Measurements from ENCODE around the gene CWC25. TPM values are rescaled to one million over a fixed set of nuclear protein-coding genes. Genes with fewer than 3 reads are reported as not detected.

The CWC25 gene
- total and polyA plus RNA-seq, 2 of the 13 experiments (the other 11 are each of a cell fraction or from before 2014, with no cell fraction given) = 15.6 to 22.7 TPM

DNA sequence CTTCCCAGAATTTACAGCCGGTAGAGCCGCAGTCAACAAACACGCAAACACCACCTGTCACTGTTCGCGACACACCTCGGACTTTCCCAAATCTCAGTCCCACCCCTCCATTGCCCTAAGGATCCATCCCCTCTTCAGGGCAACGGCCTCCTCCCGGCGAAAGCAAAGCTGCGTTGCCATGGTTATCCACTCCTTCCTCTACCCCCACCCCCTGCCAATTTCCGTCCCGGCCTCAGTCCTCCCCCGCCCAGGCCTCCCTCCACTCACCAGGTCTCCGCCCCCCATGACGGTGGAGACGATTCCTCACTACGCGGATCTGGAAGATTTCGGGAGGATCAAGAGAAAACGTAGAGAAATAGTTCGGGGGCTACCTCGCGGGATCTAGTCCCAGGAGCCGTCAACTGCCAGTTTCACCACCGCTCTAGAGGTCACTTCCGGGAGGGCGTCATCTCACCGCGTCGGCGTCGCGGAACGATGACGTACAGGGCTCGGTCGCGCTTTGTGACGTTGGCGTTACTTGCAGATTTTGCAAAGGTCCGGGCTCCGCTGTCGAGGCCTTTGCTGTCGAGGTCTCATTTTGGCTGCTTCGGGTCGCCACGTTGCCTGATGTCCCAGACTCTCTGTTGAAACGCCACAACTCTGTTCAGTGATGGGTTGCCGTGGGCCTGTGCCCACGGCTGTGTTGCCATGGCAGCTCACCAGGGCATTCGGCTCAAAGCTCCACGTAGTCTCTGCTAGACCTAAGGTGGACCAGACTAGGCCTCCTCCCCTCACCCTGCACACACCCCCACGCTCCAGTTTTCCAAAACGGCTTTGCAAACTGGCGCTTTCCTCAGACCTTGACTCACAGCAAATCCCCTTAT, at the start of gene CWC25 (continued):
- TF ChIP-seq ZBTB21 (CRISPR knock-in tag; IDR thresholded peaks at IDR 0.05) = peak; percentile 99
- TF ChIP-seq GABPA (IDR thresholded peaks at IDR 0.05; ENCODE audit: low read depth, low read length) = peak; percentile 87
- TF ChIP-seq GABPA (CRISPR knock-in tag; IDR thresholded peaks at IDR 0.05; ENCODE audit: low read depth) = peak; percentile 98
- TF ChIP-seq YEATS4 (CRISPR knock-in tag; IDR thresholded peaks at IDR 0.05; ENCODE audit: borderline replicate concordance) = peak; percentile 98
- TF ChIP-seq ZNF569 (CRISPR knock-in tag; IDR thresholded peaks at IDR 0.05; ENCODE audit: borderline replicate concordance) = peak; percentile 95; the same call in 1 of the 2 replicates
- no peak; the same call in 1 of the 2 replicates for TF ChIP-seq ZNF234 (CRISPR knock-in tag; conservative IDR thresholded peaks at IDR 0.05)
- TF ChIP-seq, protein P1, sequence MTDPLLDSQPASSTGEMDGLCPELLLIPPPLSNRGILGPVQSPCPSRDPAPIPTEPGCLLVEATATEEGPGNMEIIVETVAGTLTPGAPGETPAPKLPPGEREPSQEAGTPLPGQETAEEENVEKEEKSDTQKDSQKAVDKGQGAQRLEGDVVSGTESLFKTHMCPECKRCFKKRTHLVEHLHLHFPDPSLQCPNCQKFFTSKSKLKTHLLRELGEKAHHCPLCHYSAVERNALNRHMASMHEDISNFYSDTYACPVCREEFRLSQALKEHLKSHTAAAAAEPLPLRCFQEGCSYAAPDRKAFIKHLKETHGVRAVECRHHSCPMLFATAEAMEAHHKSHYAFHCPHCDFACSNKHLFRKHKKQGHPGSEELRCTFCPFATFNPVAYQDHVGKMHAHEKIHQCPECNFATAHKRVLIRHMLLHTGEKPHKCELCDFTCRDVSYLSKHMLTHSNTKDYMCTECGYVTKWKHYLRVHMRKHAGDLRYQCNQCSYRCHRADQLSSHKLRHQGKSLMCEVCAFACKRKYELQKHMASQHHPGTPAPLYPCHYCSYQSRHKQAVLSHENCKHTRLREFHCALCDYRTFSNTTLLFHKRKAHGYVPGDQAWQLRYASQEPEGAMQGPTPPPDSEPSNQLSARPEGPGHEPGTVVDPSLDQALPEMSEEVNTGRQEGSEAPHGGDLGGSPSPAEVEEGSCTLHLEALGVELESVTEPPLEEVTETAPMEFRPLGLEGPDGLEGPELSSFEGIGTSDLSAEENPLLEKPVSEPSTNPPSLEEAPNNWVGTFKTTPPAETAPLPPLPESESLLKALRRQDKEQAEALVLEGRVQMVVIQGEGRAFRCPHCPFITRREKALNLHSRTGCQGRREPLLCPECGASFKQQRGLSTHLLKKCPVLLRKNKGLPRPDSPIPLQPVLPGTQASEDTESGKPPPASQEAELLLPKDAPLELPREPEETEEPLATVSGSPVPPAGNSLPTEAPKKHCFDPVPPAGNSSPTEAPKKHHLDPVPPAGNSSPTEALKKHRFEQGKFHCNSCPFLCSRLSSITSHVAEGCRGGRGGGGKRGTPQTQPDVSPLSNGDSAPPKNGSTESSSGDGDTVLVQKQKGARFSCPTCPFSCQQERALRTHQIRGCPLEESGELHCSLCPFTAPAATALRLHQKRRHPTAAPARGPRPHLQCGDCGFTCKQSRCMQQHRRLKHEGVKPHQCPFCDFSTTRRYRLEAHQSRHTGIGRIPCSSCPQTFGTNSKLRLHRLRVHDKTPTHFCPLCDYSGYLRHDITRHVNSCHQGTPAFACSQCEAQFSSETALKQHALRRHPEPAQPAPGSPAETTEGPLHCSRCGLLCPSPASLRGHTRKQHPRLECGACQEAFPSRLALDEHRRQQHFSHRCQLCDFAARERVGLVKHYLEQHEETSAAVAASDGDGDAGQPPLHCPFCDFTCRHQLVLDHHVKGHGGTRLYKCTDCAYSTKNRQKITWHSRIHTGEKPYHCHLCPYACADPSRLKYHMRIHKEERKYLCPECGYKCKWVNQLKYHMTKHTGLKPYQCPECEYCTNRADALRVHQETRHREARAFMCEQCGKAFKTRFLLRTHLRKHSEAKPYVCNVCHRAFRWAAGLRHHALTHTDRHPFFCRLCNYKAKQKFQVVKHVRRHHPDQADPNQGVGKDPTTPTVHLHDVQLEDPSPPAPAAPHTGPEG (CRISPR knock-in tag; IDR thresholded peaks at IDR 0.05) = no peak; the same call in 1 of the 2 replicates
- no peak for TF ChIP-seq ZEB1 (IDR thresholded peaks at IDR 0.05; ENCODE audit: insufficient replicate concordance, low read depth)
- TF ChIP-seq, protein P2, sequence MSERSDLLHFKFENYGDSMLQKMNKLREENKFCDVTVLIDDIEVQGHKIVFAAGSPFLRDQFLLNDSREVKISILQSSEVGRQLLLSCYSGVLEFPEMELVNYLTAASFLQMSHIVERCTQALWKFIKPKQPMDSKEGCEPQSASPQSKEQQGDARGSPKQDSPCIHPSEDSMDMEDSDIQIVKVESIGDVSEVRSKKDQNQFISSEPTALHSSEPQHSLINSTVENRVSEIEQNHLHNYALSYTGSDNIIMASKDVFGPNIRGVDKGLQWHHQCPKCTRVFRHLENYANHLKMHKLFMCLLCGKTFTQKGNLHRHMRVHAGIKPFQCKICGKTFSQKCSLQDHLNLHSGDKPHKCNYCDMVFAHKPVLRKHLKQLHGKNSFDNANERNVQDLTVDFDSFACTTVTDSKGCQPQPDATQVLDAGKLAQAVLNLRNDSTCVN (CRISPR knock-in tag; IDR thresholded peaks at IDR 0.05; ENCODE audit: borderline replicate concordance) = peak; percentile 76
- no peak for TF ChIP-seq SUZ12 (IDR thresholded peaks at IDR 0.05; ENCODE audit: low read depth, low read length)
- TF ChIP-seq, protein P3, sequence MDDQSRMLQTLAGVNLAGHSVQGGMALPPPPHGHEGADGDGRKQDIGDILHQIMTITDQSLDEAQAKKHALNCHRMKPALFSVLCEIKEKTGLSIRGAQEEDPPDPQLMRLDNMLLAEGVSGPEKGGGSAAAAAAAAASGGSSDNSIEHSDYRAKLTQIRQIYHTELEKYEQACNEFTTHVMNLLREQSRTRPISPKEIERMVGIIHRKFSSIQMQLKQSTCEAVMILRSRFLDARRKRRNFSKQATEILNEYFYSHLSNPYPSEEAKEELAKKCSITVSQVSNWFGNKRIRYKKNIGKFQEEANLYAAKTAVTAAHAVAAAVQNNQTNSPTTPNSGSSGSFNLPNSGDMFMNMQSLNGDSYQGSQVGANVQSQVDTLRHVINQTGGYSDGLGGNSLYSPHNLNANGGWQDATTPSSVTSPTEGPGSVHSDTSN (CRISPR knock-in tag; IDR thresholded peaks at IDR 0.05; ENCODE audit: borderline replicate concordance) = no peak
- TF ChIP-seq FOSL1 (CRISPR knock-in tag; IDR thresholded peaks at IDR 0.05; ENCODE audit: borderline replicate concordance) = no peak
- peak; percentile 79; the same call in 1 of the 2 replicates for TF ChIP-seq ZNF253 (CRISPR knock-in tag; IDR thresholded peaks at IDR 0.05; ENCODE audit: borderline replicate concordance)
- TF ChIP-seq ARNTL (CRISPR knock-in tag; IDR thresholded peaks at IDR 0.05) = peak; percentile 87
- TF ChIP-seq HNRNPUL1 (IDR thresholded peaks at IDR 0.05; ENCODE audit: low read depth, low read length) = no peak
- TF ChIP-seq, protein P4, sequence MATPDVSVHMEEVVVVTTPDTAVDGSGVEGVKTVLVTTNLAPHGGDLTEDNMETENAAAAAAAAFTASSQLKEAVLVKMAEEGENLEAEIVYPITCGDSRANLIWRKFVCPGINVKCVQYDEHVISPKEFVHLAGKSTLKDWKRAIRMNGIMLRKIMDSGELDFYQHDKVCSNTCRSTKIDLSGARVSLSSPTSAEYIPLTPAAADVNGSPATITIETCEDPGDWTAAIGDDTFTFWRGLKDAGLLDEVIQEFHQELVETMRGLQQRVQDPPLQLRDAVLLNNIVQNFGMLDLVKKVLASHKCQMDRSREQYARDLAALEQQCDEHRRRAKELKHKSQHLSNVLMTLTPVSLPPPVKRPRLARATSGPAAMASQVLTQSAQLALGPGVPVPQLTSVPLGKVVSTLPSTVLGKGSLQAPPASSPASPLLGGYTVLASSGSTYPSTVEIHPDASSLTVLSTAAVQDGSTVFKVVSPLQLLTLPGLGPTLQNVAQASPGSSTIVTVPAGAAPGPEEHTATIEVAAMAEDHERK (CRISPR knock-in tag; IDR thresholded peaks at IDR 0.05; ENCODE audit: low read depth) = peak; percentile 81
- TF ChIP-seq SETDB1 (CRISPR knock-in tag; IDR thresholded peaks at IDR 0.05; ENCODE audit: borderline replicate concordance) = no peak
- TF ChIP-seq ZFP62 (CRISPR knock-in tag; IDR thresholded peaks at IDR 0.05) = no peak; the same call in 1 of the 2 replicates
- peak; percentile 64 for TF ChIP-seq LCORL (IDR thresholded peaks at IDR 0.05)
- peak; percentile 88 for TF ChIP-seq LCORL (CRISPR knock-in tag; IDR thresholded peaks at IDR 0.05)

All from HepG2 (cell line).